Peyer's patch (tissue), 4 donors: ENCODE data around the gene RIMKLB. TPM values are rescaled to one million over a fixed set of nuclear protein-coding genes. Genes with fewer than 3 reads are reported as not detected.
A peak's percentile ranks its signal among the peaks of the same experiment; 100 is the strongest.

Experiments used
- DNase-seq, 3 donors: peaks; one replicate each; pipeline ENCODE4 v3.0.0-alpha.2; 2017 to 2019
- H3K27ac ChIP-seq, 4 donors: fragments of 200-600 bp; sonication (generic); one replicate each; pipeline ENCODE4 v1.5.1; 2016 to 2019
- H3K27me3 ChIP-seq, 2 donors: fragments of 200-600 bp; sonication (generic); one replicate each; pipeline ENCODE4 v1.5.1; 2019
- H3K36me3 ChIP-seq, 3 donors: fragments of 200-600 bp; sonication (generic); one replicate each; pipeline ENCODE4 v1.5.1; 2016 to 2019
- H3K4me1 ChIP-seq, 4 donors: fragments of 200-600 bp; sonication (generic); one replicate each; pipeline ENCODE4 v1.5.1; 2016 to 2019
- H3K4me3 ChIP-seq, 4 donors: fragments of 200-600 bp; sonication (generic); 1 replicate in 3 of 4; 2 replicates in 1 of 4; pipeline ENCODE4 v1.5.1; 2016 to 2019; ENCODE audit warnings: mild to moderate bottlenecking in 1 of 4
- H3K9me3 ChIP-seq, 4 donors: fragments of 200-600 bp; sonication (generic); one replicate each; pipeline ENCODE4 v1.5.1; 2016 to 2019; ENCODE audit warnings: mild to moderate bottlenecking in 1 of 4
- CTCF ChIP-seq, 6 experiments: fragments of 450-650 bp in 4 of 6; fragments of 200-600 bp in 2 of 6; sonication (generic) in 1 of 6; IDR thresholded peaks; one replicate each; pipeline ENCODE4 v1.5.1; 2017 to 2019; ENCODE audit warnings: antibody characterized with exemption in 6 of 6, mild to moderate bottlenecking in 3 of 6, moderate library complexity in 1 of 6
- POLR2A ChIP-seq, 2 donors: fragments of 450-650 bp; IDR thresholded peaks; one replicate each; pipeline ENCODE4 v1.5.1; 2017; ENCODE audit warnings: antibody characterized with exemption in 2 of 2, mild to moderate bottlenecking in 2 of 2, moderate library complexity in 2 of 2
- total RNA-seq, 4 donors: library from RNA; depleted of rRNA; stranded (reverse); fragments of >200 nt; gene quantifications; one replicate each; pipeline ENCODE4 v1.1.0, GENCODE V29; 2016

RIMKLB gene
- total RNA-seq, 4 donors from 2014 or later: 27.0 to 89.1 (median 37.0) TPM

DNA sequence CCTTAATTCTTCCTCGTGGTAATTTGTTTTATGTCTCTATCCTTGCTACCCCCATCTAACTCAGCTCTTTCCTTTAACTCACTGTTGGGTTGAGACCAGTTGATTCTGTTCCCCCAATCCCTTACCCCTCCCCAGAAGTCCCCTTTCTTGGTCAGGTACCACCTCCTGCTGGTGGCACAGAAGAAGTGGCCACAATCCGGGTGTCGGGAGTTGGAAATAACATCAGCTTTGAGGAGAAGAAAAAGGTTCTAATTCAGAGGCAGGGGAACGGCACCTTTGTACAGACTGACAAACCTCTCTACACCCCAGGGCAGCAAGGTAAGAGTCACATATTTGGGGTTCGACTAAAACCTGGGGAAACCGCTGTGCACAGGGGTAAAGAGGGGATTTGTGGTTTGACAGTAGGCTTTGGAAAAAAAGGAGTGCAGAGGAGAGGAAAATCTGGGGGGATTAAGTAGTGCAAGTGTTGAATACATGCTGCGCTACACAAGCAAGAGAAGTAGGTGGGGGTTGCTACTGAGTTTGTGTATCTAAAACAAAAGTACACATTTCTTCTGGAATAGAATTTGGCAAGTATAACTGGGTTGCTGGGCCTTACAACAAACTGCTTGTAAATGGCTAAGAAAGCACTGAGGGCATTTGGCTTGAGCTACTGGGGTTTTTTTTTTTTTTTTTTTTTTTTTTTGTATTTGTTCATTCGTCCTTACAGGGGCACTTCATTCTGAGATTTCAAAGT lies 125.9 kb downstream of the RIMKLB start:
- peak in 5 of 6 experiments; percentile 12 to 56 (median 41) for TF ChIP-seq CTCF (IDR thresholded peaks at IDR 0.05)
- no peak for TF ChIP-seq POLR2A (IDR thresholded peaks at IDR 0.05)

GRCh38 chr12:8827551-8828256 lies 129.9 kb downstream of the RIMKLB start:
- Histone ChIP-seq H3K27ac (no peak overlapping the region), H3K4me1 (no peaks in the 10 kb centered on the region), H3K4me3 (no peak overlapping the region), H3K9me3 (no peaks in the 10 kb centered on the region), H3K27me3 (no peaks in the 10 kb centered on the region), H3K36me3 (no peaks in the 10 kb centered on the region)
- TF ChIP-seq CTCF (IDR thresholded peaks at IDR 0.05) (no peak), POLR2A (IDR thresholded peaks at IDR 0.05) (no peak)
- no peak for DNase-seq

More for the DNA sequence above, 125.9 kb downstream of the RIMKLB start:
- Histone ChIP-seq H3K36me3 (no peaks in the 10 kb centered on the region), H3K4me1 (no peaks in the 10 kb centered on the region), H3K27ac (no peak overlapping the region), H3K4me3 (no peak overlapping the region), H3K27me3 (no peaks in the 10 kb centered on the region), H3K9me3 (no peaks in the 10 kb centered on the region)
- DNase-seq: no peak

- Histone ChIP-seq H3K27me3 (no peaks in the 10 kb centered on the region), H3K4me1 (no peaks in the 10 kb centered on the region), H3K4me3 (no peak overlapping the region), H3K36me3 (no peaks in the 10 kb centered on the region), H3K9me3 (no peaks in the 10 kb centered on the region), H3K27ac (no peak overlapping the region)
- TF ChIP-seq CTCF (IDR thresholded peaks at IDR 0.05) (no peak), POLR2A (IDR thresholded peaks at IDR 0.05) (no peak)
- no peak for DNase-seq
Measured at GRCh38 chr12:8828257-8829124, 130.7 kb downstream of the RIMKLB start.

DNA sequence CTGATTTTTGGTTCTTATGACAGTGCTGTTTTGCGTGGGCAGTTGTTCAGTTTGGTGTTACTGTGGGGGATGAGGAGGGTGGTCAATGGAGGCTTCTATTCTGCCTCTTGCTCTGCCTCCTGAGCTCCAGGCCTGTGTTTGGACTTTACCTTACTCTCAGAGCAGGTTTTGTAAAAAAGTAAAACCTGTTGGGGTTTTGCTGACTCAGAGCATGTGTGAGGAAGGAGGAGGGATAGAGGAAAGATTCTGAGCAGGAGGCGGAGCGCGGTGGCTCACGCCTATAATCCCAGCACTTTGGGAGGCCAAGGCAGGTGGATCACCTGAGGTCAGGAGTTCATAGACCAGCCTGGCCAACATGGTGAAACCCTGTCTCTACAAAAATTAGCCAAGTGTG lies 131.3 kb downstream of the RIMKLB start:
- Histone ChIP-seq H3K27me3 (no peaks in the 10 kb centered on the region), H3K36me3 (no peaks in the 10 kb centered on the region), H3K4me1 (no peaks in the 10 kb centered on the region), H3K27ac (no peak overlapping the region), H3K9me3 (no peaks in the 10 kb centered on the region), H3K4me3 (no peak overlapping the region)
- DNase-seq: no peak
- no peak for TF ChIP-seq POLR2A (IDR thresholded peaks at IDR 0.05)
- TF ChIP-seq CTCF (IDR thresholded peaks at IDR 0.05): no peak

DNA sequence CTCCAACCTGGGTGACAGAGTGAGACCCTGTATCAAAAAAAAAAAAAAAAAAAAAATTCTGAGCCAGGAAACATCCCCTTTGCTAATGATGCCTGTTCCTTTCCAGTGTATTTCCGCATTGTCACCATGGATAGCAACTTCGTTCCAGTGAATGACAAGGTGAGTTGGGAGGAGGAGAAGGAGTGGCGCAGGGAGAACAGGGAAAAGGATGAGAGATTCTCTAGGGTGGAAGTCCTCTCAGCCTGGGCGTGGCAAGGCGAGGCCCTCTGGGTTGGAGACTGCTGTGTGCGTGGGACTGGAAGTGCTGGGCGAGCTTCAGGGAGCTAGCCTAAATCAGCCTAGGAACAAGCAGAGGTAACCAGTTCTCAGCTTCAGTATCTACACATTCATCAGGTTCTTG lies 131.8 kb downstream of the RIMKLB start:
- Histone ChIP-seq H3K9me3 (no peaks in the 10 kb centered on the region), H3K27me3 (no peaks in the 10 kb centered on the region), H3K4me1 (no peaks in the 10 kb centered on the region), H3K27ac (no peak overlapping the region), H3K36me3 (no peaks in the 10 kb centered on the region), H3K4me3 (no peak overlapping the region)
- no peak for DNase-seq
- TF ChIP-seq CTCF (IDR thresholded peaks at IDR 0.05): no peak
- no peak for TF ChIP-seq POLR2A (IDR thresholded peaks at IDR 0.05)
